Activated CD8-positive, alpha-beta memory T cell treated with anti-CD3 and anti-CD28 coated beads for 36 hours (primary cell): ENCODE results near the gene INSM2. TPM values are rescaled to one million over a fixed set of nuclear protein-coding genes. Genes with fewer than 3 reads are reported as not detected.

ENCODE experiments used
- CTCF ChIA-PET: fragments of 350-600 bp; sonication (Branson Sonifier 250); formaldehyde crosslinking; loops from one replicate; lab custom pipeline; 2021; ENCODE audit warnings: antibody characterized with exemption; lab: Charles Lee
- POLR2A ChIA-PET: fragments of 350-600 bp; sonication (Branson Sonifier 250); formaldehyde crosslinking; loops from one replicate; lab custom pipeline; 2021; ENCODE audit warnings: antibody characterized with exemption; lab: Charles Lee
- total RNA-seq, 2 experiments: library from RNA; stranded (reverse); gene quantifications; one replicate each; pipeline ENCODE4 v1.2.3, GENCODE V29; 2021

Gene INSM2
- total RNA-seq, 2 experiments from 2014 or later, result not detected

DNA sequence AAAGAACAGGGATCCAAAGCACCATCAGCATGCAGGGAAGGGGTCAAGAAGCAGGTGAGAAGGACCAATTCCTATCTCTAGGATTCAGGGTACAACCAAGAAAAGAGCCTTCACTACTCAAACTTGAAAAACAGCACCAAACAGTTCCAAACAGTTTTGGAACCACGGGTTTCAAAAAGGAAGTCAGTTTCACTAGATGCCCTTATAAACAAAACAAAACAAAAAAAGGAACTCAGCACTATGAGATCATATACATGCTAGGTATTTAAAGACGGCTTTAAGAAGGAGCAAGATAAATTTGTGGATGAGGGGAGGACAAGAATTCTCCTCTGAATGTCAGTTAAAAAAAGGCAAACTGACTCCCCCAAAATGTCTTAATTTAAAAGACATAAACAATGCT lies 6.0 kb downstream of the INSM2 start:
- POLR2A ChIA-PET, result no interaction called here
- CTCF ChIA-PET, result no interaction called here

DNA sequence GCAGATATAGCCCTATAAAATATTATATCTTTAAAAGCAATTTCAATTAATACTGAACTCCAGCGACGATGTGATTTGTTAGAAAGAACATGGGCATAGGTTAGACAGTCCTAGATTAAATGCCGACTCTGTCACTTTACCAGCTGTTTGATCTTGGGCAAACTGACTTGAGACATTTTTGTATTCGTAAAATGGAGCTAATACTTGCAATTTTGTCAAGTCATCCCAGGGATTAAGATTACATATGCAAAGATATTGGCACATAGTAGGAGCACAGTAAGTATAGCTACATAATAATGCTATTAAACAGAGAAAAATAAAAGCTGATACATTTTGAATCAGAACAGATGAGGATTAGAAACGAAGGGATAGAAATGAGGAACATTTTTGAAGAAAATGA lies 9.0 kb downstream of the INSM2 start:
- POLR2A ChIA-PET, result no interaction called here
- CTCF ChIA-PET, result interaction anchor here (0.6 to 1.2 kb wide), 2 partner anchors 105 to 428 kb away, joined by 3 read pairs; no protein-coding TSS in a partner anchor

- POLR2A ChIA-PET, result no interaction called here
- CTCF ChIA-PET, result no interaction called here
Observed at GRCh38 chr14:35549551-35549950, 15.6 kb downstream of the INSM2 start.

DNA sequence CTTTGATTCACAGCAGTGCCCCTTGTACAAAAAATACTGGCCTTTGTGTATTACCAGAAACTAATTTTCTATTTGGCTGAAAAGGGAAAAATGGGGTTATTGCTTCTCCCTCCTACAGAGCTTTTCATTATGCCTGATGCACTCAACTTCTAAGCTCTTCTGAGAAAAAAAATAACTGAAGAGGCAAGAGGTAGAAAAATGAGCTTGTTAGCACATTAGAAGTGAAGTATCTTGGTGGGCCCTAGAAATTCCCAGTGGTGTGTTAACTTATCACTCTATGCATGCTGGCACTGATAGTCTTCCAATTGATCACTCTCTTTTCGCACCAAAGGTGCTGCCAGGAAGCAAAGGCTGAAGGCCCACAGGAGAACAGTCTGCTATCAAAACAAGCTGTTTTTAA lies 17.1 kb downstream of the INSM2 start:
- ChIA-PET POLR2A (no interaction called here), CTCF (no interaction called here)

- ChIA-PET CTCF (no interaction called here), POLR2A (no interaction called here)
Observed at GRCh38 chr14:35553808-35554207, 19.8 kb downstream of the INSM2 start.

- ChIA-PET CTCF (no interaction called here), POLR2A (no interaction called here)
Observed at GRCh38 chr14:35556548-35556947, 22.6 kb downstream of the INSM2 start.

DNA sequence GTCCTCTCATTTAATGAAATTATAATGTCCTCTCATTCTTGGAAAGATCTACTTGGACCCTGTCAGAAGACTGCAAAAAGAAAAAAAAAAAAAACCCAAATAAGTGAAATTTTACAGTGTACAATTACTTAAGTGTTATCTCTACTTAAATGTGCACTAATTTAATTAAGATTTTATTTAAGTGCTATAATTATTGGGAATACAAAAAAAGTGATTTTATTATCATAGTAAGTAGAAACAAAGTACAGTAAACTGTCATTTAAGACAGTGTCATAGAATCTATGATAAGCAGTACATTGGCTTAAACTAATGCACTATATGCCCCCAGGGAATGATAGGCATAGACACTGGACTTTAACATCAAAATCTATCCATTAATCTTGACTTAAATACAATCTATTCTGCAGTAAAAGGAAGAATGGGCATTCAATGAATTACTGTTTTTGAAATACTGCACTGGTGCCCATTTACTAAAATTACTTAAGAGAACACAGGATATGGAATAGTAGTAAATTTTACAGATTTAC lies 23.3 kb downstream of the INSM2 start:
- ChIA-PET POLR2A (no interaction called here), CTCF (no interaction called here)

GRCh38 chr14:35558680-35559079 lies 24.7 kb downstream of the INSM2 start:
- POLR2A ChIA-PET, result no interaction called here
- CTCF ChIA-PET, result no interaction called here

- ChIA-PET CTCF (interaction anchor here (0.6 kb wide), 1 partner anchor 65 kb away, joined by 5 read pairs; no protein-coding TSS in a partner anchor), POLR2A (interaction anchor here (0.7 kb wide), 1 partner anchor 21 kb away, joined by 12 read pairs; no protein-coding TSS in a partner anchor)
Observed at GRCh38 chr14:35565871-35566464, 32.0 kb downstream of the INSM2 start.

DNA sequence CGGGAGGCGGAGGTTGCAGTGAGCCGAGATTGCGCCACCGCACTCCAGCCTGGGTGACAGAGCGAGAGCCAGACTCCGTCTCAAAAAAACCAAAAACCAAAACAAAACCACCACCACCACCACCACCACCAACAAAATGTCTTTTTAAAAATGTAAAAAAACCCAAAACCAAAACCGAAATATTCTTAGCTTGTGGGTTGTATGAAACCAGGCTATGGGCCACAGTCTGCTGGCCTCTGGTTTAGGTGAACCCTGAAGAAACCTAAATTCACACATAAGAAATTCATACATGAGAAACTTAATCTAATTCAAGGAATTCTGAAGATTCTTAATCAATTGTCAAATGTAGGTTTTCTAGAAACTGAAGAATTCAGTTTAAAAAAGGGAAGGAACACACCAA lies 37.6 kb downstream of the INSM2 start:
- ChIA-PET POLR2A (no interaction called here), CTCF (interaction anchor here (1.1 kb wide), 1 partner anchor 113 kb away, joined by 3 read pairs; no protein-coding TSS in a partner anchor)

DNA sequence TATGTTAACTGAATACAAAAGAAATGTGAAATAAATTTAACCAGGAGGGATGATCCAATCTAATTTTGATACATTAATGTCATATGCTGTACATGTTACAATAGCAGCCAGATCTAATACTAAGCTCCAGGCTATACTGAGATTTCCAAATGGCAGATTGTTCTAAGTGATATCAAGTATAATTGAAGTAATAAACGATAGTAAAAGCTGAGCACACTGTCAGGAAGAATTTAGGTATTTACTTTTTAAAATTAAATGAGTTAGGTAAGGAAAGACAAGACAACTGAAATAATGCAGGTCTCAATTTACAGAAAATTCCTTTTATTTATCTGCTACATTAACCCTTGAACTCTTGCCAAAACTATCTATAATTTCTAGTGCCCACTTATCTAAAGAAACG lies 39.9 kb downstream of the INSM2 start:
- POLR2A ChIA-PET, result no interaction called here
- CTCF ChIA-PET, result no interaction called here

GRCh38 chr14:35576260-35576659 lies 42.3 kb downstream of the INSM2 start:
- ChIA-PET CTCF (no interaction called here), POLR2A (no interaction called here)

DNA sequence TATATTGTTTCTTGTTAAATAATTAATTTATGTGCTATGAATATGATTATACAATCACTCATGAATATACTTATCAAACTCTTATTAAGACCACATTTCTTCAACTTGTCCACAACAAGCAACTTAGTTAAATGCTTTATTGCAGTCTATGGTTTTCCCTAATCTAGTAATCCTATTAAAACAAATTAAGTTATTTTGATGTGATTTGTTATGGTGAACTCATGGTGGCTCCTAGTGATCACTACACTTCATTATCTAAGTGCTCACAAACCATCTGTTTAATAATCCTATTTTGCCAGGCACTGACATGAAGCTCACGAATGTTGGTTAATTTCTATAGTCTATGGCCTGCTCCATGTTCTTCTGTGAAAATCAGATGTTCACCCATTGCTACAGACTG lies 42.9 kb downstream of the INSM2 start:
- ChIA-PET POLR2A (no interaction called here), CTCF (no interaction called here)

GRCh38 chr14:35578135-35578534 lies 44.2 kb downstream of the INSM2 start:
- CTCF ChIA-PET, result interaction anchor here (0.5 kb wide), 1 partner anchor 139 kb away, joined by 4 read pairs; no protein-coding TSS in a partner anchor
- POLR2A ChIA-PET, result no interaction called here

DNA sequence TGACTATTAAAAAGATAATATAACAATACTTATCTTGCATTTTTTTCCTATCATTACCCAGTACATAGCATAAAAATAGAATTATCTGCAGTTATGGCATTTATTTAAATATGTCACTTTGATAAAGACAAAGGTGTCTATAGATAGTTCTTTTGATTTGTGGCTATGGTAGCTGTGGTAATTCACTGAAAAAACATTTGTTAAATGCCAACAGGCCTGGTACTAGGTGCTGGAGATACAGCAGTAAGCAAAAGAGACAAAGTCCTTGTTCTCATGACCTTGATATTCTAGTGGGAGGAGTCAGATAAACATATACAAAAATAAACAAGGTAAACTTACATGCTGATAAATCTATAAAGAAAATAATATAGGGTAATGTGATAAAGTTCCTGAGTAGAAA lies 44.7 kb downstream of the INSM2 start:
- CTCF ChIA-PET, result no interaction called here

More for the DNA sequence above, 44.7 kb downstream of the INSM2 start:
- POLR2A ChIA-PET, result no interaction called here

Other genes starting within 250 kb of the INSM2 start
- 100 to 1,000 TPM; 382 to 390 TPM for gene PSMA6, start 241.8 kb upstream of the INSM2 start, total RNA-seq
- 100 to 1,000 TPM; 392 to 406 TPM for gene NFKBIA, start 129.4 kb upstream of the INSM2 start, total RNA-seq